ENCODE results near the gene PHACTR2.
A peak's percentile ranks its signal among the peaks of the same experiment; 100 is the strongest.
"Not testable (repeated sequence)": the region's sequence is repeated elsewhere in the genome, so short reads cannot be mapped to it uniquely, and the experiment has no call there.

PHACTR2 gene

DNA sequence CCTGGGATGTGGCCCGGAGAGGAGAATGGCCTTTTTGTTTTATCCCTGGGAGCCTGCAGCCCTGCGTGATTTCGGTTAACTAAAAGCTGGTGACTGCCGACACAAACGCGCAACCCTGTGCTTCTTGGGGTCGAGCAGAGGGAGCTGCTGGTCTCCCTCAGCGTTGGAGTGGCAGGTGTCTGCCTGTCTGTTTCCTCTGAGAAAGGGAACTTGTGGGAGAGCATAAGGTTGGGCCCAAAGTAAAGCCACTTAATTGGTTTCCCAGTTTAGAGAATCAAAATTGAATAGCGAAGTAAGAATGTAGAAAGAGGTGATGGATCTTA is 165.9 kb downstream of the PHACTR2 start:
- no peak for TF ChIP-seq POLR2AphosphoS5 (IDR thresholded peaks at IDR 0.05; ENCODE audit: low read depth, low read length)
- TF ChIP-seq SPI1 (IDR thresholded peaks at IDR 0.05; ENCODE audit: low read depth, low read length), result no peak
- TF ChIP-seq PAX5 (IDR thresholded peaks at IDR 0.05; ENCODE audit: insufficient read depth, low read length, severe bottlenecking), result no peak
- TF ChIP-seq POU2F2 (IDR thresholded peaks at IDR 0.05; ENCODE audit: low read depth, low read length), result no peak
- TF ChIP-seq TAF1 (IDR thresholded peaks at IDR 0.05; ENCODE audit: low read depth, low read length), result no peak
- no peak for TF ChIP-seq POLR2A (IDR thresholded peaks at IDR 0.05; ENCODE audit: low read depth, low read length)
- FAIRE-seq (no peak), DNase-seq (ENCODE audit: insufficient read length, low spot score) (no peak)

DNA sequence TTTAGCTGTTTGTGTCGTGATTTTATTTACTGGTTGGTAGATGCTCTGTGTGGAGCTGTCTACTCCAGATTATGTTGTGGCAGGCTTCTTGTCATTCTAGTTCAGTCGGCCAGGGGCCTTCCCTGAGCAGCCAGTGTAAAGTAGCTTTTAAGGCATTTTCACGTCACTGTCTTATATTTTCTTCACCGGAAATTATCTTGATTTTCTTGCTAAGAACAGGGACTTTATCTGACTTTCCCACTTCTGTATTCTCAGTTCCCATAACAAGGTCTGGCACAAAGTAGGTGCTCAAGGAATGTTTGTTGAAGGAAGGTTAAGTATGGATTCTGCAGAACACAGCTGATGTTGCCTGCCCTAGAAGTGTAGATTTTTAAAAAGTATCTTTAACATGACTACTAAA is 166.2 kb downstream of the PHACTR2 start:
- TF ChIP-seq POLR2A (IDR thresholded peaks at IDR 0.05; ENCODE audit: low read depth, low read length) (no peak), PAX5 (IDR thresholded peaks at IDR 0.05; ENCODE audit: insufficient read depth, low read length, severe bottlenecking) (no peak), POLR2AphosphoS5 (IDR thresholded peaks at IDR 0.05; ENCODE audit: low read depth, low read length) (no peak), SPI1 (IDR thresholded peaks at IDR 0.05; ENCODE audit: low read depth, low read length) (peak; percentile 52)
- DNase-seq (ENCODE audit: insufficient read length, low spot score), result no peak
- no peak for FAIRE-seq

DNA sequence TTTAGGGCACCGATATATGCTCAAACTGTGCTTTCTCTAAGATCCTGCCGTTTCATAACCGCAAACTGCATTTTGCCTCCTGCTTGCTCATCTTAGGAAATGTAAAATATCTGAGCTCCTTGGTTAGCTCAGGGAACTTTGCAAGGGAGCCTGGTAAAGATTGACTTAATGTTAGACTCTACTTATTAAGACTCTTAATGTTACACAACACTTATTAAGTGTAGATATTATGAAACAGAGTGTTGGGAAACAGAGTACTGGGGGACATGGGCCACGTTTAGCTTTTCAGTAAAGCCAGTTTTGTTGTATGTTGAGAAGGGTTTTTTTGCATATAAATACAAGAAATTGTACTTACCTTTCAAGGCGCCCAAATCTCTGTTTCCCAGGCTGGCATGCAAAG is 167.3 kb downstream of the PHACTR2 start:
- DNase-seq (ENCODE audit: insufficient read length, low spot score) (no peak), FAIRE-seq (no peak)
- TF ChIP-seq POLR2AphosphoS5 (IDR thresholded peaks at IDR 0.05; ENCODE audit: low read depth, low read length) (no peak), POLR2A (IDR thresholded peaks at IDR 0.05; ENCODE audit: low read depth, low read length) (no peak)

DNA sequence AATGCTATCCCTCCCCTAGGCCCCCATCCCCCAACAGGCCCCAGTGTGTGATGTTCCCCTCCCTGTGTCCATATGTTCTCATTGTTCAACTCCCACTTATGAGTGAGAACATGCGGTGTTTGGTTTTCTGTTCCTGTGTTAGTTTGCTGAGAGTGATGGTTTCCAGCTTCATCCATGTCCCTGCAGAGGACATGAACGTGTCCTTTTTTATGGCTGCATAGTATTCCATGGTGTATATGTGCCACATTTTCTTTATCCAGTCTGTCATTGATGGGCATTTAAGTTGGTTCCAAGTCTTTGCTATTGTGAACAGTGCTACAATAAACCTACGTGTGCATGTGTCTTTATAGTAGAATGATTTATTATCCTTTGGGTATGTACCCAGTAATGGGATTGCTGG is 173.9 kb downstream of the PHACTR2 start:
- not testable (repeated sequence) for FAIRE-seq; DNase-seq (ENCODE audit: insufficient read length, low spot score)

DNA sequence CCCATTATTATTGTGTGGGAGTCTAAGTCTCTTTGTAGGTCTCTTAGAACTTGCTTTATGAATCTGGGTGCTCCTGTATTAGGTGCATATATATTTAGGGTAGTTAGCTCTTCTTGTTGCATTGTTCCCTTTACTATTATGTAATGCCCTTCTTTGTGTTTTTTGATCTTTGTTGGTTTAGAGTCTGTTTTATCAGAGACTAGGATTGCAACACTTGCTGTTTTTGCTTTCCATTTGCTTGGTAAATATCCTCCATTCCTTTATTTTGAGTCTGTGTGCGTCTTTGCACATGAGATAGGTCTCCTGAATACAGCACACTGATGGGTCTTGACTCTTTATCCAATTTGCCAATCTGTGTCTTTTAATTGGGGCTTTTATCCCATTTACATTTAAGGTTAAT is 177.3 kb downstream of the PHACTR2 start:
- not testable (repeated sequence) for DNase-seq (ENCODE audit: insufficient read length, low spot score); FAIRE-seq

DNA sequence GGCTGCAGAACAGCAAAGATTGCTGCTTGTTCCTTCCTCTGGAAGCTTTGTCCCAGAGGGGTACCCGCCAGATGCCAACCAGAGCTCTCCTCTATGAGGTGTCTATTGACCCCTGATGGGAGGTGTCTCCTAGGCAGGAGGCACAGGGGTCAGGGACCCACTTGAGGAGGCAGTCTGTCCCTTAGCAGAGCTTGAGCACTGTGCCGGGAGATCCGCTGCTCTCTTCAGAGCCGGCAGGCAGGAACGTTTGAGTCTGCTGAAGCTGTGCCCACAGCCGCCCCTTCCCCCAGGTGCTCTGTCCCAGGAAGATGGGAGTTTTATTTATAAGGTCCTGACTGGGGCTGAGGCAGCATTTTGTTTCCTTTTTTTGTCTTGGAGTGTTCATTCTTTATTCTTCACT is 179.0 kb downstream of the PHACTR2 start:
- not testable (repeated sequence) for FAIRE-seq

DNA sequence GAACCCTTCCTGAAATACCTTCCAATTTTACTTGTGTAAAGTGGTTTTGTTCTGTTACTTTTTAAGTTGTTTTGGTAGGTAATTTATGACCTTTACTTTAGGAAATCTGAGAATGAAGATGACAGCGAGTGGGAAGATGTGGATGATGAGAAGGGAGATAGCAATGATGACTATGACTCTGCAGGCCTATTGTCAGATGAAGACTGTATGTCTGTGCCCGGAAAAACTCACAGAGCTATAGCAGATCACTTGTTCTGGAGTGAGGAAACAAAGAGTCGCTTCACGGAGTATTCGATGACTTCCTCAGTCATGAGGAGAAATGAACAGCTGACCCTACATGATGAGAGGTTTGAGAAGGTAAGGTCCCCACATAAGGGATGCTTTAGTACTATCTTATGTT is 179.9 kb downstream of the PHACTR2 start:
- TF ChIP-seq TAF1 (IDR thresholded peaks at IDR 0.05; ENCODE audit: low read depth, low read length) (no peak), SPI1 (IDR thresholded peaks at IDR 0.05; ENCODE audit: low read depth, low read length) (no peak), PAX5 (IDR thresholded peaks at IDR 0.05; ENCODE audit: insufficient read depth, low read length, severe bottlenecking) (no peak), POLR2AphosphoS5 (IDR thresholded peaks at IDR 0.05; ENCODE audit: low read depth, low read length) (no peak), POU2F2 (IDR thresholded peaks at IDR 0.05; ENCODE audit: low read depth, low read length) (no peak), POLR2A (IDR thresholded peaks at IDR 0.05; ENCODE audit: low read depth, low read length) (no peak)
- DNase-seq (ENCODE audit: insufficient read length, low spot score) (no peak), FAIRE-seq (no peak)

More for the DNA sequence above, 179.0 kb downstream of the PHACTR2 start:
- DNase-seq (ENCODE audit: insufficient read length, low spot score), result not testable (repeated sequence)

DNA sequence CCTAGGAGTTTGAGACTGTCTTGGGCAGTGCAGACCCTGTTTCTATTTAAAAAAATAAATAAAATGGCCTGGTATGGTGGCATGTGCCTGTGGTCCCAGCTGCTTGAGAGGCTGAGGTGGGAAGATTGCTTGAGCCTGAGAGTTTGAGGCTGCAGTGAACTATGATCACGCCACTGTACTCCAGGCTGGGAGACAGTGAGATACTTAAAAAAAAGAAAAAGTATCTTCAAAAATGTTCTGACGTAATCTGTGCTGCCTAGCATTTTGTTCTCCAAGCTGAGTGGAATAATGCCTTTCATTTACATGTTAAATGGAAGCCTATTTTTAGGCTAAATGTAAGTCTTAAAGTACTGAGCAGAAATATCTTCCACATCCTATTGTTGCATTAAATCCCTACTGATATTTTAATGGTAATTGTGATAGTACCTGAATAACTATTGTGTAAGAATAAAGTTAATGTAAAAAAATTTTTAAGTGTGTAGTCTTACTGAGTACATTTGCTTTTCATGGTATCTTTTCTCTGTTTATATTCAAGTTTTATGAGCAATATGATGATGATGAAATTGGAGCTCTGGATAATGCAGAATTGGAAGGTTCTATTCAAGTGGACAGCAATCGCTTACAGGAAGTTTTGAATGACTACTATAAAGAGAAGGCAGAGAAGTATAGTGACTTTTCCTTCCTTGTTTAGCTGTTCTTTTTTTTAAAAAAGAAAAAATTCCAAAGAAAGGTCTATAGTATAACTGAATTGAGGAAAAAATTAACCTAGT is 182.3 kb downstream of the PHACTR2 start:
- TF ChIP-seq POU2F2 (IDR thresholded peaks at IDR 0.05; ENCODE audit: low read depth, low read length) (no peak), TAF1 (IDR thresholded peaks at IDR 0.05; ENCODE audit: low read depth, low read length) (no peak), POLR2A (IDR thresholded peaks at IDR 0.05; ENCODE audit: low read depth, low read length) (no peak)
- DNase-seq (ENCODE audit: insufficient read length, low spot score) (no peak), FAIRE-seq (no peak)

DNA sequence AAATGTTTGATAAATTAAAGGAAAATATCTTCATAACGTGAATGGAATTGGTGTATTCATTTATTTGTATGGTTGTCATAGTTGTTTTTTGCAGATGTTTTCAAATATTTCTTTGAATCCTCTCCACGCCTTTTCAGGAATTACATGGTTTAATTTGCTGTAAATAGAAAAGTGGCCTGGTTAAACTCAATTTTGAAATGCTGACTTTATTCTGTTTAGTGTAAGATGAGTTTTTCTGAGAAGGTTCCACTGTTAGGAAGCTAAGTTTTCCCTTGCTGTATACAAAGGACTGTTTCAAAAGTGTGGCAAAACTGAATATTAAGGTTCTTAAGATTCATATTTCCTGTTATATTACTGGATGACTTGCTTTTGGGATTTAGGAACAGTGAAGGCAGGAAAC is 186.0 kb downstream of the PHACTR2 start:
- FAIRE-seq (no peak), DNase-seq (ENCODE audit: insufficient read length, low spot score) (no peak)
- no peak for TF ChIP-seq POLR2A (IDR thresholded peaks at IDR 0.05; ENCODE audit: low read depth, low read length)
- TF ChIP-seq POLR2AphosphoS5 (IDR thresholded peaks at IDR 0.05; ENCODE audit: low read depth, low read length), result no peak
- no peak for TF ChIP-seq SPI1 (IDR thresholded peaks at IDR 0.05; ENCODE audit: low read depth, low read length)
- no peak for TF ChIP-seq TAF1 (IDR thresholded peaks at IDR 0.05; ENCODE audit: low read depth, low read length)
- TF ChIP-seq PAX5 (IDR thresholded peaks at IDR 0.05; ENCODE audit: insufficient read depth, low read length, severe bottlenecking), result no peak
- no peak for TF ChIP-seq POU2F2 (IDR thresholded peaks at IDR 0.05; ENCODE audit: low read depth, low read length)

DNA sequence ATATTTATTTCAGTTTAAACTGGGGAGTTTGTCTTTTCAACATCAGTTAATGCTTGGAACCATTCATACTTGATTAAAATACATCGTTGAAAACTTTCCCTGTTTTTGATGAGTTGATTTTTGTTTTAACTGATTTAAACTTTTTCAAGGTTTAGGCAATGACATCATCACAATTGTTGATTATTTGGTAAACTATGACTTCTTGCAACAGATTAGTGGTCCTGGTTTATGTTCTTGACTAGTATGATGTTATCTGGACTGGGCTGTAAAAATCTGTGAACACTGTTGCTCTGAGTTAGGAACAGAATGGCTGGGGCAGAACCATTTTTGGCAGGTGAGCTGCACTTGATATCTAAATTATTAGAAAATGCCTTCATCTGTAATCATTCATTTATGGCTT is 186.5 kb downstream of the PHACTR2 start, which contains the start of gene ZC2HC1B:
TSS of gene ZC2HC1B (plus strand) at position 241 of the 400 bp plus-strand sequence. CDS start at position 307, 66 bp downstream.
- DNase-seq (ENCODE audit: insufficient read length, low spot score) (no peak), FAIRE-seq (no peak)
- no peak for TF ChIP-seq SPI1 (IDR thresholded peaks at IDR 0.05; ENCODE audit: low read depth, low read length)
- TF ChIP-seq POLR2AphosphoS5 (IDR thresholded peaks at IDR 0.05; ENCODE audit: low read depth, low read length), result no peak
- no peak for TF ChIP-seq PAX5 (IDR thresholded peaks at IDR 0.05; ENCODE audit: insufficient read depth, low read length, severe bottlenecking)
- TF ChIP-seq POU2F2 (IDR thresholded peaks at IDR 0.05; ENCODE audit: low read depth, low read length), result no peak
- TF ChIP-seq TAF1 (IDR thresholded peaks at IDR 0.05; ENCODE audit: low read depth, low read length), result no peak
- no peak for TF ChIP-seq POLR2A (IDR thresholded peaks at IDR 0.05; ENCODE audit: low read depth, low read length)

DNA sequence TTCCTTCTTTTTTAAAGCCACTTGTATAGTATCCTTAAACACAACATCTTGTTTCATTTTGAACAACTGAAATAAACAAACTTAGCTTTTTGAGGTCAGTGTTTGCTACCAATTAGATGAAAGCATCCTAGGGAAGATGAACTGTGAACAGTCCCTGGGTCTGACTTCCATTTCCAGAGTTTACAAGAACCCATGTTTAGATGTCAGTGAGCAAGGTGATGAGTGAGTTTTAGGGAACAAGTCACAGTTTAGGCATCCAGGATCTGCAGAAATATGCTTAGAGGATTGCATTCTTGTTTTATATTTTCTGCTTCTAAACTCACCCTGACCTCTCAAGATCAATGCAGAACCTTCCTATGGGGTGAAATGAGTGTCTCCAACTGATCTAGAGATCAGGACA is 189.5 kb downstream of the PHACTR2 start:
- DNase-seq (ENCODE audit: insufficient read length, low spot score) (no peak), FAIRE-seq (no peak)
- TF ChIP-seq TAF1 (IDR thresholded peaks at IDR 0.05; ENCODE audit: low read depth, low read length) (no peak), POLR2A (IDR thresholded peaks at IDR 0.05; ENCODE audit: low read depth, low read length) (peak; percentile 20; the same call in 1 of the 2 replicates)

DNA sequence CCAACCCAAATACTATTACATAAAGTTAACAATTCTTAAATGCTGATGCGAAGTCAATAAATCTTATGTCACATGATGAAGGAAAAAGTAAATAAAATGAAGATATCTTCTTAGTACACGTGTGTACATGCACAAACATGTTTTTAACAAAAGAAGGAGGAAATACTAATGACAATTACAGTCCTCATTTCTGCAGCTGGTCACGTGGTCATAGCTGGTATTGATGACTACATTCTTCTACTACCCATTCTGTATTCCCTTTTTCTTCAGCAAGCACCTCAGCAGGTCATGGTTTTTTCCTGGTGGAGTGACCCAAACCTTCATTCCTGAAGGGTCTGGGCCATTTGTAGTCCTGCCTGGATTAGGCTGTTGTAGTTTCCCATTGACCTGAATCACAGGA is 191.0 kb downstream of the PHACTR2 start:
- DNase-seq (ENCODE audit: insufficient read length, low spot score); FAIRE-seq: not testable (repeated sequence)

DNA sequence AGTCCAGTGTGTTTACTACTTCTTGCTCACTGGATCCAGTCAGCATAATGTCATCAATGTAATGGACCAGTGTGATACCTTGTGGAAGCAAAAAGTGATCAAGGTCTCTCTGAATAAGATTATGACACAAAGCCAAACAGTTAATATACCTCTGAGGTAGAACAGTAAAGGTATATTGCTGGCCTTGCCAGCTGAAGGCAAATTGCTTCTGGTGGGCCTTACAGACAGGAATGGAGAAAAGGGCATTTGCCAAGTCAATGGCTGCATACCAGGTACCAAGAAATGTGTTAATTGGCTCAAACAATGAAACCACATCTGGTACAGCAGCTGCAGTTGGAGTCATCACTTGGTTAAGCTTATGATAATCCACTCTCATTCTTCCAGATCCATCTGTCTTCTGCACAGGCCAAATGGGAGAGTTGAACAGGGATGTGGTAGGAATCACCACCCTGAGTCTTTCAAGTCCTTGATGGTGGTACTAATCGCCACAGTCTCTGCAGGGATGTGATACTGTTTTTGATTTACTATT is 193.5 kb downstream of the PHACTR2 start:
- not testable (repeated sequence) for DNase-seq (ENCODE audit: insufficient read length, low spot score); FAIRE-seq
